Testis (tissue), 3 donors: Measurements from ENCODE around the gene MTRFR. TPM values are rescaled to one million over a fixed set of nuclear protein-coding genes. Genes with fewer than 3 reads are reported as not detected.

Experiments used
- DNase-seq: peaks from one replicate; pipeline ENCODE4 v3.0.0-alpha.2; 2019
- H3K27ac ChIP-seq, 2 donors: fragments of 200-600 bp; sonication (generic); one replicate each; pipeline ENCODE4 v1.5.1; 2019
- H3K27me3 ChIP-seq: fragments of 200-600 bp; sonication (generic); one replicate; pipeline ENCODE4 v1.5.1; 2019
- H3K36me3 ChIP-seq: fragments of 200-600 bp; sonication (generic); one replicate; pipeline ENCODE4 v1.5.1; 2017; ENCODE audit warnings: low read depth; ENCODE audit errors: missing control alignments
- H3K4me1 ChIP-seq: fragments of 200-600 bp; sonication (generic); one replicate; pipeline ENCODE4 v1.5.1; 2019
- H3K4me3 ChIP-seq, 2 donors: fragments of 200-600 bp; sonication (generic); one replicate each; pipeline ENCODE4 v1.5.1; 2017 to 2019
- H3K9me3 ChIP-seq: fragments of 200-600 bp; sonication (generic); one replicate; pipeline ENCODE4 v1.5.1; 2017
- CTCF ChIP-seq, 3 experiments: fragments of 450-650 bp in 2 of 3; fragments of 200-600 bp in 1 of 3; sonication (generic) in 1 of 3; IDR thresholded peaks; one replicate each; pipeline ENCODE4 v1.5.1; 2016 to 2019; ENCODE audit warnings: antibody characterized with exemption in 3 of 3, mild to moderate bottlenecking in 2 of 3, moderate library complexity in 1 of 3
- POLR2A ChIP-seq: fragments of 450-650 bp; IDR thresholded peaks from one replicate; pipeline ENCODE4 v1.6.1; 2017; ENCODE audit warnings: antibody characterized with exemption, mild to moderate bottlenecking, moderate library complexity
- WGBS, 2 donors: methylation state at CpG; one replicate each; pipeline ENCODE4 v1.1.5; 2018; 5-methylcytosine and 5-hydroxymethylcytosine counted together
- intact Hi-C: fragments of 100-400 bp; cut with DNase I; formaldehyde crosslinking; loops from one replicate; pipeline ENCODE4 v1.15.1; 2023; ENCODE audit warnings: low total_unique reads
- polyA plus RNA-seq: library from polyadenylated mRNA; stranded (reverse); fragments of 350-450 nt; fragmentation: Illumina TruSeq; extraction: RNeasy Lipid Tissue Mini Kit (QIAGEN cat#74804); gene quantifications from one replicate; pipeline ENCODE4 v1.2.3, GENCODE V29; 2014; ENCODE audit warnings: low read depth, low replicate concordance; ENCODE audit not compliant: insufficient read depth
- total RNA-seq, 2 donors: library from RNA; depleted of rRNA; stranded (reverse); fragments of >200 nt; gene quantifications; one replicate each; pipeline ENCODE4 v1.2.3, GENCODE V29; 2016

The MTRFR gene
- total and polyA plus RNA-seq, 3 donors from 2014 or later, result 21.1 to 23.6 (median 21.3) TPM

DNA sequence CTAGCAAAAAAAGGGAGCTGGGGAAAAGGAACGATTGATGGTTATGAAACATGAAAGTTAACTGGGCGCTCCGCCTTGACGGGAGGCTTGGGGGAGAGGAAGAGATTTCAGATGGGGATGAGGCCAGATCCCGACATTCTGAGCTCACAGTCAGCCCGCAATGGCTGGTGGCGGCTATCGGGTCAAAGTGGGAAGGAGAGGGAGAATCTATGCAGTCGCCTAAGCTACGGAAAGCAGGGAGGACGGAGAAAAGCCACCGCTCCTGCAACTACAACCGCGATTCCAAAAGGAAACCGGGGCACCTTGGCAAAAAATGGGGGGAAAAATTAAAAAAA, 797 bp upstream of the MTRFR start:
- intact Hi-C loops, result loop anchor here (5.0 to 10.0 kb wide), 2 partner anchors 188 to 250 kb away; partner anchors contain the start of gene ARL6IP4
- Histone ChIP-seq H3K27ac (peak overlapping the region; percentile 81 to 93), H3K4me1 (peaks cover 24% of the 10 kb centered on the region), H3K27me3 (no peaks in the 10 kb centered on the region), H3K4me3 (peak overlapping the region; percentile 75 to 79), H3K36me3 (no peaks in the 10 kb centered on the region), H3K9me3 (no peaks in the 10 kb centered on the region)
- WGBS, 2 donors, result 0 to 1% methylated on average over 15 of the region's 15 CpGs
- TF ChIP-seq CTCF (IDR thresholded peaks at IDR 0.05), result no peak
- no peak for TF ChIP-seq POLR2A
- no peak for DNase-seq

- no peaks in the 10 kb centered on the region for H3K9me3 ChIP-seq
- intact Hi-C loops, result loop anchor here (5.0 to 10.0 kb wide), 2 partner anchors 189 to 251 kb away; partner anchors contain the start of gene ARL6IP4
- no peaks in the 10 kb centered on the region for H3K27me3 ChIP-seq
- H3K4me3 ChIP-seq, result peak overlapping the region; percentile 75 to 79
- no peaks in the 10 kb centered on the region for H3K36me3 ChIP-seq
- no peak for DNase-seq
- WGBS, 2 donors, result 3 to 15% methylated on average over 11 to 41 of the region's 42 CpGs
- peak overlapping the region; percentile 81 to 93 for H3K27ac ChIP-seq
- peaks cover 20% of the 10 kb centered on the region for H3K4me1 ChIP-seq
- no peak for TF ChIP-seq CTCF (IDR thresholded peaks at IDR 0.05)
- no peak for TF ChIP-seq POLR2A
These were observed 471 bp downstream of the MTRFR start for GRCh38 chr12:123233505-123234308.

DNA sequence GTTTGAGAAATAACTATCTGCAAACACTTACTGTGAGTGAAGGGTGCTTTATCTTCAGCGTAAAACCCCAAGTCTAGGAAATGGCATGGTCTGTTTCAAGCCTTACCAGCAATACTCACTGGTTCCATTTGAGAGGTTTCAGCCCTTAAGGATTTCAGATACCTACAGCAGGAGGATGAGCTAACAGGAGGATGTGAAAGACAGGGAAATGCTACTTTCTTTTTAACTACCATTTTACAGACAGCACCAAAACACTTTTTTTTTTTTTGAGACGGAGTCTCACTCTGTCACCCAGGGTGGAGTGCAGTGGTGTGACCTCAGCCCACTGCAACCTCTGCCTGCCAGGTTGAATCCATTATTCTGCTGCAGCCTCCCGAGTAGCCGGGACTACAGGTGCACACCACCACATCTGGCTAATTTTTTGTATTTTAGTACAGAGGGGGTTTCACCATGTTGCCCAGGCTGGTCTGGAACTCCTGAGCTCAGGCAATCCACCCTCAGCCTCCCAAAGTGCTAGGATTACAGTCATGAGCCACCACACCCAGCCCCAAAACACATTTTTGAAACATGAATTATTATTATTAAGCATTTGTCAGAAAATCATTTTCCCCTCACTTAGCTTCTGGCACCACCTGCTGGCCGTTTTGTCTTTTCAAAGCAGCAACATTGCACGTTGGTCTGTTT, 4.6 kb downstream of the MTRFR start:
- DNase-seq, result peak; percentile 78
- Histone ChIP-seq H3K4me3 (no peak overlapping the region), H3K27ac (no peak overlapping the region), H3K27me3 (no peaks in the 10 kb centered on the region), H3K9me3 (no peaks in the 10 kb centered on the region), H3K36me3 (no peaks in the 10 kb centered on the region), H3K4me1 (peaks cover 24% of the 10 kb centered on the region)
- intact Hi-C loops, result loop anchor here (10.0 kb wide), 1 partner anchor 193 kb away; no protein-coding TSS in a partner anchor
- TF ChIP-seq CTCF (IDR thresholded peaks at IDR 0.05) (peak; percentile 70 to 79 (median 78)), POLR2A (no peak)
- WGBS, 2 donors, result 62 to 71% methylated on average over 6 of the region's 6 CpGs

GRCh38 chr12:123238330-123238682, 5.1 kb downstream of the MTRFR start:
- intact Hi-C loops, result loop anchor here (10.0 kb wide), 1 partner anchor 194 kb away; no protein-coding TSS in a partner anchor
- TF ChIP-seq CTCF (IDR thresholded peaks at IDR 0.05), result no peak
- TF ChIP-seq POLR2A, result no peak
- peaks cover 24% of the 10 kb centered on the region for H3K4me1 ChIP-seq
- H3K9me3 ChIP-seq, result no peaks in the 10 kb centered on the region
- 62 to 75% methylated on average over 2 of the region's 2 CpGs for WGBS, 2 donors
- no peaks in the 10 kb centered on the region for H3K36me3 ChIP-seq
- H3K27ac ChIP-seq, result no peak overlapping the region
- H3K27me3 ChIP-seq, result no peaks in the 10 kb centered on the region
- no peak for DNase-seq
- no peak overlapping the region for H3K4me3 ChIP-seq
